ENCODE measurements around the gene NOS3.

DNA sequence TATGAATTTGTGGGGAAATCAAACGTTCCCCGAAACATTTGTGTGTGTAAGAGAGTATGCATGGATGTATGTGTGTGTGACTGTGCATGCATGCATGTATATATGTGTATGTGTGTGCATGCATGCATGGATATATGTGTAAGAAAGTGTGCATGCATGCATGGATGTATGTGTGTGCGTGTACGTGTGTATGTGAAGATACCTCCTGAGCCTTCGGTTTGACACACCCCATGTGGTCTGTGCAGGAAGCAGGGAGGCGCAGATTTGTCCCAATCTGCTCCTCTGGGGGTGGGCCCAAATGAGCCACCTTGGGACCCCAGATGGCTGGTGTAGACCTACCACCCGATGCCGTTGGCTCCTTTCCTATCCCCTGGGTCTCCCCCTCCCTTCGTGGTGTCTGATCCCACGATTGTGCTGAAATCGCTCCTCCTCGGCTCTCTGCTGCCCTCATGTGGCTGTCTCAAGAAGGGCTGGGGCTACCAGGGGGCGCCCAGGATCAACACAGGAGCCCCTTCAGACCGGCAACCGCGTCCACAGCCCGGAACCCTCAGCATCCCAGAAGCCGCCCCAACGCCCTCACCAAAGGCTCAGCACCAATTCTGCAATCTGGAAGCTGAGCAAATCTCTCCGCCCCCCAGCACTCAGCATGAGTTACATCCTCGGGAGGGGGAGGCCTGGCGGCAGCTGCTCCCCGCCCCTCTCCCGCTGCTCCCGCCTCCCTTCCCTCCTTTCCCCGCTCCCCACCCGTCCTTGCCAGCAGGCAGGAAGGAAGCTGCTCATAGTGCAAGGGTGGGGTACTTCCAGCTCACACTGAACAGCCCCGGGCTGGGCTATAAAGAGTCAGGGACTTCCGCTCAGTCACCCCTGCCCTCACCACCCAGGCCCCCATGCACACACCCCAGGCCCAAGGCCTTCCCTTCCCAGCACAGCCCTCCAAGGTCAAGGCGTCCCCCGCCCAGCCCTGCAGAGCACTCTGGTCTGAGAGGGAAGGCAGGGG lies 2.3 kb upstream of the NOS3 start:
- TF ChIP-seq CTCF (IDR thresholded peaks at IDR 0.05) (peak; percentile 37 to 65 (median 58)), POLR2A (IDR thresholded peaks at IDR 0.05) (no peak)

Data from thyroid gland (tissue), 4 donors.